Measurements from ENCODE around the gene ALDH8A1. TPM values are rescaled to one million over a fixed set of nuclear protein-coding genes. Genes with fewer than 3 reads are reported as not detected.

The ALDH8A1 gene
- total RNA-seq, 5 donors from 2014 or later (not counting 1 experiment from before 2014, with no cell fraction given), result 1.8 to 3.6 (median 2.1) TPM

DNA sequence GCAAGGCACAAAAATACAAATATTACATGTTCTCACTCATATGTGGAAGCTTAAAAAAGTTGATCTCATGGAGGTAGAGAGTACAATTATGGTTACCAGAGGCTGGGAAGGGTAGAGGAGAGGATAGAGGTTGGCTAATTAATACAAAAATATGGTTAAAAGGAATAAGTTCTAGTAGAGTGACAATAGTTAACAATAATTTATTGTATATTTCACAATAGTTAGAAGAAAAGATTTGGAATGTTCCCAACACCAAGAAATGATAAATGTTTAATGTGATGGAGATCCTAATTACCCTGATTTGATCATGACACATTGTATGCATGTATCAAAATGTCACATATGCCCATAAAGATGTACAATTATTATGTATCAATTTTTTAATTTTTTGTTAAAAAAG, 1.8 kb downstream of the ALDH8A1 start:
- ChIA-PET POLR2A (no interaction called here), CTCF (no interaction called here)
- H3K36me3 Mint-ChIP-seq, result no peaks in the 10 kb centered on the region
- H3K27ac Mint-ChIP-seq, result no peak overlapping the region
- H3K27ac ChIP-seq (ENCODE audit: low read length), result no peak overlapping the region
- no peaks in the 10 kb centered on the region for H3K27me3 ChIP-seq (replicated peaks in 1 of 2; ENCODE audit: control insufficient read depth in 2 of 2, extremely low read depth in 1 of 2, insufficient read depth in 2 of 2, low read length in 1 of 2)
- H3K4me3 Mint-ChIP-seq, result no peak overlapping the region
- no peaks in the 10 kb centered on the region for H3K27me3 Mint-ChIP-seq
- H3K4me1 ChIP-seq (ENCODE audit: control insufficient read depth in 1 of 2, extremely low read depth in 1 of 2, insufficient read depth in 2 of 2, low read length in 2 of 2), result no peaks in the 10 kb centered on the region
- no peaks in the 10 kb centered on the region for H3K36me3 ChIP-seq (ENCODE audit: control insufficient read depth in 2 of 2, extremely low read depth in 1 of 2, insufficient read depth in 1 of 2, low read length in 1 of 2)
- H3K9me3 ChIP-seq, result no peaks in the 10 kb centered on the region
- DNase-seq, result no peak
- no peak overlapping the region for H3K4me3 ChIP-seq (ENCODE audit: control insufficient read depth in 1 of 2, extremely low read depth in 1 of 2, low read length in 1 of 2)
- H3K4me1 Mint-ChIP-seq, result no peaks in the 10 kb centered on the region
- no peak for ATAC-seq (replicated peaks in 1 of 4)
- peaks cover 0 to 3% (median 0%) of the 10 kb centered on the region in 3 donors for H3K9me3 Mint-ChIP-seq

DNA sequence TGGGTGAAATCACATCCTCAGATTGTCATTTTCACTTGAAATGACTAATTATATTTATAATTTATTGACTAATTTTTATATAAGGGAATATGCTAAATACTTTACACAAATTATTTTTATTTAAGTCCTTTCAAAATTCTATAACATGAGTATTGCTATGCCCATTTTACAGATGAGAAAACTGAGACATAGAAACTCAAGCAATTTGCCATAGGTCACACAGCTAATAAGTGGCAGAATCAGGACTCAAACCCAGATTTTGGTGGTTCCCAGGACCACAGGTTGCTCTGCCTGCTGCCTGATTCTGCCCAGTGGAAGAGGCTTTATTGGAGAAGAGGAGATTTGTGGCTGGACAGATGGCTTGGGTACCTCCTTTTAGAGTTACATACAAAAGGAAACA, 4.9 kb downstream of the ALDH8A1 start:
- H3K9me3 ChIP-seq, result no peaks in the 10 kb centered on the region
- peaks cover 0 to 3% (median 0%) of the 10 kb centered on the region in 3 donors for H3K9me3 Mint-ChIP-seq
- ChIA-PET POLR2A (no interaction called here), CTCF (no interaction called here)
- H3K4me1 Mint-ChIP-seq, result no peaks in the 10 kb centered on the region
- DNase-seq, result no peak
- H3K4me1 ChIP-seq (ENCODE audit: control insufficient read depth in 1 of 2, extremely low read depth in 1 of 2, insufficient read depth in 2 of 2, low read length in 2 of 2), result no peaks in the 10 kb centered on the region
- no peak overlapping the region for H3K4me3 ChIP-seq (ENCODE audit: control insufficient read depth in 1 of 2, extremely low read depth in 1 of 2, low read length in 1 of 2)
- no peaks in the 10 kb centered on the region for H3K36me3 ChIP-seq (ENCODE audit: control insufficient read depth in 2 of 2, extremely low read depth in 1 of 2, insufficient read depth in 1 of 2, low read length in 1 of 2)
- no peak for ATAC-seq (replicated peaks in 1 of 4)
- no peak overlapping the region for H3K27ac ChIP-seq (ENCODE audit: low read length)
- no peaks in the 10 kb centered on the region for H3K27me3 Mint-ChIP-seq
- H3K4me3 Mint-ChIP-seq, result no peak overlapping the region
- H3K27me3 ChIP-seq (replicated peaks in 1 of 2; ENCODE audit: control insufficient read depth in 2 of 2, extremely low read depth in 1 of 2, insufficient read depth in 2 of 2, low read length in 1 of 2), result no peaks in the 10 kb centered on the region
- no peak overlapping the region for H3K27ac Mint-ChIP-seq
- no peaks in the 10 kb centered on the region for H3K36me3 Mint-ChIP-seq

DNA sequence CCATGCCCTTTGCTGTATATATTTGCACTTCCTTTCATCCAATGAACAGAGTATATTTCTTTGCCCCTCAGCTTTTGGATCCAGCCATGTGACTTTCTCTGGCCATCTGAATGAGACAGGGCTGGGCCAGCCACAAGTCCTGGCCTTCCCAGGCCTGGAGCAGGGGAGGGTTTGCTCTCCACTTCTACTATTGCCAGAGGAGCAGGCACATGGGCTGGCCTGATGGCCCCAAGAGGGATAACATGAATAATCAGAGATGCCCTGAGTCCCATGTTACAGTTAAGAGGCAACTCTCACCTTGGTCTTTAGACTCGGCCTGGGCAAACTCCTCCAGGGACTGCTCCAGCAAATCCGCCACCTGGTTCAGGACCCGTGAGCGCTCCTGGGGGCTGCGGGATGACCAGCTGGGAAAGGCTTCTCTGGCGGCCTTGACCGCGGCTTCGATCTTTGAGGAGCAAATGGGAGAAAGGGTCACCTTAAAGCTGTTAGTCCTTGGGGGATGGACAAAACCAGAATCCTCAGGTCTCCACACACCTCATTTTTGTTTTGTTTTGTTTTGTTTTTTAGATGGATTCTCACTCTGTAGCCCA, 6.3 kb downstream of the ALDH8A1 start:
- Mint-ChIP-seq H3K36me3 (peaks cover 2% of the 10 kb centered on the region), H3K27ac (no peak overlapping the region), H3K27me3 (no peaks in the 10 kb centered on the region), H3K4me1 (peaks cover 5 to 9% (median 8%) of the 10 kb centered on the region in 3 donors), H3K4me3 (no peak overlapping the region), H3K9me3 (peaks cover 0 to 3% (median 0%) of the 10 kb centered on the region in 3 donors)
- no peak overlapping the region for H3K27ac ChIP-seq (ENCODE audit: low read length)
- ChIA-PET POLR2A (no interaction called here), CTCF (interaction anchor here in 1 of 2 donors (0.6 to 1.0 kb wide), 2 partner anchors 201 to 820 kb away, joined by 3 to 5 read pairs; no protein-coding TSS in a partner anchor)
- no peaks in the 10 kb centered on the region for H3K36me3 ChIP-seq (ENCODE audit: control insufficient read depth in 2 of 2, extremely low read depth in 1 of 2, insufficient read depth in 1 of 2, low read length in 1 of 2)
- H3K27me3 ChIP-seq (replicated peaks in 1 of 2; ENCODE audit: control insufficient read depth in 2 of 2, extremely low read depth in 1 of 2, insufficient read depth in 2 of 2, low read length in 1 of 2), result no peaks in the 10 kb centered on the region
- no peak for ATAC-seq (replicated peaks in 1 of 4)
- no peaks in the 10 kb centered on the region for H3K9me3 ChIP-seq
- peaks cover 6% of the 10 kb centered on the region in 2 experiments for H3K4me1 ChIP-seq (ENCODE audit: control insufficient read depth in 1 of 2, extremely low read depth in 1 of 2, insufficient read depth in 2 of 2, low read length in 2 of 2)
- no peak for DNase-seq
- 80% methylated on average over 1 of the region's 9 CpGs for WGBS (ENCODE audit: insufficient coverage)
- H3K4me3 ChIP-seq (ENCODE audit: control insufficient read depth in 1 of 2, extremely low read depth in 1 of 2, low read length in 1 of 2), result no peak overlapping the region

DNA sequence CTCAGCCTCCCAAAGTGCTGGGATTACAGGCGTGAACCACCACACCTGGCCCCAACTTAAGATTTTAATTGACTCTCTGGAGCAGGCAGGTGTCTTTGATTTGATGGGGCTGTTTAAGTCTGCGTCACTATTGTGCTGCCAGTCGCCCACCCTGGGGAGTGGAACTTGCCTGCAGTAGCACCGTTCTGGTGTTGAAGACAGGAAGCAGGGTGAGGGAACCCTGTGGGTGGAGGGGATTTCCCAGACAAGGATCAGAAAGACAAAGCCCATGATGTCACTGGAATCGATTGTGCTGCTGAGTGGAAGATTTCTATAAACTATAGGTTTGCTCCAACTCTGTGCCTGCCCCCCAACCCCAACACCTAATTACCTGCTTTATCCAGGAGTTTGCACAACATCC, 11.0 kb downstream of the ALDH8A1 start:
- Histone ChIP-seq H3K27ac (ENCODE audit: low read length) (no peak overlapping the region), H3K4me1 (ENCODE audit: control insufficient read depth in 1 of 2, extremely low read depth in 1 of 2, insufficient read depth in 2 of 2, low read length in 2 of 2) (peaks cover 6% of the 10 kb centered on the region in 2 experiments), H3K9me3 (no peaks in the 10 kb centered on the region), H3K4me3 (ENCODE audit: control insufficient read depth in 1 of 2, extremely low read depth in 1 of 2, low read length in 1 of 2) (no peak overlapping the region), H3K36me3 (ENCODE audit: control insufficient read depth in 2 of 2, extremely low read depth in 1 of 2, insufficient read depth in 1 of 2, low read length in 1 of 2) (no peaks in the 10 kb centered on the region), H3K27me3 (replicated peaks in 1 of 2; ENCODE audit: control insufficient read depth in 2 of 2, extremely low read depth in 1 of 2, insufficient read depth in 2 of 2, low read length in 1 of 2) (no peaks in the 10 kb centered on the region)
- DNase-seq (peak in 28 of 35 experiments; percentile 13 to 71 (median 40)), ATAC-seq (replicated peaks in 1 of 4) (peak in 2 of 4 experiments; percentile 41 to 99)
- Mint-ChIP-seq H3K9me3 (no peaks in the 10 kb centered on the region), H3K4me1 (peaks cover 5 to 10% (median 9%) of the 10 kb centered on the region in 3 donors), H3K4me3 (no peak overlapping the region), H3K27me3 (no peaks in the 10 kb centered on the region), H3K36me3 (peaks cover 2% of the 10 kb centered on the region), H3K27ac (no peak overlapping the region)
- POLR2A ChIA-PET, result no interaction called here
- WGBS (ENCODE audit: insufficient coverage), result 0% methylated on average over 2 of the region's 5 CpGs
- CTCF ChIA-PET, result interaction anchor here (0.8 to 5.0 kb wide), 7 partner anchors 20 to 1015 kb away, joined by 3 to 50 read pairs (median 14); no protein-coding TSS in a partner anchor

DNA sequence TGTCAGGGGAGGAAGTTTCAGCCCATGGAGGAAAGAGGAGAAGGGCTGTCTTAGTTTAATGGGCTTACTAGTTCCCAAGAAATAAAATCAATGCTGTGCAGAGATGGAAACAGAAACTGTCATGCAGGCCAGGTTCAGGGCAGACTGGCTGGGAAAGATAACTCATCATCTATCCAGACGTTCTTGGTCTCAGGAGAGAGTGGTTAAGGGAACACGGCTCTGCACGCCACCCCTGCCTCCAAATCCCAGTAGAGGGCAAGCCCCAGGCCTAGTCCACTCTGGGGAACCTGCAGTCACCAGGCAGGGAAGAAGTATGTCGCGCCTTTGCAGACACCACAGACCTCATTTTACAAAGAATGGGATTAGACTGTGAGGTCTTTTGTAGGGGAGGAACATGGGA, 12.5 kb downstream of the ALDH8A1 start:
- Mint-ChIP-seq H3K36me3 (peaks cover 2% of the 10 kb centered on the region), H3K27ac (no peak overlapping the region), H3K27me3 (no peaks in the 10 kb centered on the region), H3K4me3 (no peak overlapping the region), H3K9me3 (no peaks in the 10 kb centered on the region), H3K4me1 (peaks cover 5 to 10% (median 9%) of the 10 kb centered on the region in 3 donors)
- no CpG with 5 or more reads among the region's 5 CpGs for WGBS (ENCODE audit: insufficient coverage)
- Histone ChIP-seq H3K9me3 (no peaks in the 10 kb centered on the region), H3K27ac (ENCODE audit: low read length) (no peak overlapping the region), H3K4me1 (ENCODE audit: control insufficient read depth in 1 of 2, extremely low read depth in 1 of 2, insufficient read depth in 2 of 2, low read length in 2 of 2) (peaks cover 6% of the 10 kb centered on the region in 2 experiments), H3K36me3 (ENCODE audit: control insufficient read depth in 2 of 2, extremely low read depth in 1 of 2, insufficient read depth in 1 of 2, low read length in 1 of 2) (no peaks in the 10 kb centered on the region), H3K27me3 (replicated peaks in 1 of 2; ENCODE audit: control insufficient read depth in 2 of 2, extremely low read depth in 1 of 2, insufficient read depth in 2 of 2, low read length in 1 of 2) (no peaks in the 10 kb centered on the region), H3K4me3 (ENCODE audit: control insufficient read depth in 1 of 2, extremely low read depth in 1 of 2, low read length in 1 of 2) (no peak overlapping the region)
- ATAC-seq (replicated peaks in 1 of 4), result no peak
- CTCF ChIA-PET, result interaction anchor here in 1 of 2 donors (0.6 kb wide), 1 partner anchor 777 kb away, joined by 3 read pairs; no protein-coding TSS in a partner anchor
- no peak for DNase-seq
- POLR2A ChIA-PET, result no interaction called here

DNA sequence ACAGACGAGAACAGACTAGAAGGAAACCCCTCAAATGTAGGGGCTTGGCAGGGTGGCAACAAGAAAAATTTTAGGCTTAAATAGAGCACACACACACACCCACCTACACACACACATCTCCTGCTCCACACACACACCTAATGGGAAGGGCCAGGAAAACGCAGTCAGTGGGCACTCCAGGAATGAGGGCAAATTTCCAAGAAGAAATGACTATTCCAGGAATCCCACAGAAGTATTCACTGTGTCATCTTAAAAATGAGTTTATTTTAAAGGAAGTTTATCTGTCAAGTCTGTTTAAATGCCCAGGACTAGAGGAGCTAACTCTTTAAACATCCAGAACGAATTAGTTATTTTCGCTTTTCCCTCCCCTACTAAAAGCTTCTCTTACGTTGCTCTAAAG, 13.0 kb downstream of the ALDH8A1 start:
- Mint-ChIP-seq H3K9me3 (no peaks in the 10 kb centered on the region), H3K36me3 (peaks cover 7% of the 10 kb centered on the region), H3K4me1 (peaks cover 5 to 10% (median 9%) of the 10 kb centered on the region in 3 donors), H3K27me3 (no peaks in the 10 kb centered on the region), H3K4me3 (no peak overlapping the region), H3K27ac (no peak overlapping the region)
- CTCF ChIA-PET, result interaction anchor here in 1 of 2 donors (1.0 kb wide), 1 partner anchor 115 kb away, joined by 4 read pairs; no protein-coding TSS in a partner anchor
- peaks cover 6% of the 10 kb centered on the region in 2 experiments for H3K4me1 ChIP-seq (ENCODE audit: control insufficient read depth in 1 of 2, extremely low read depth in 1 of 2, insufficient read depth in 2 of 2, low read length in 2 of 2)
- ATAC-seq (replicated peaks in 1 of 4), result no peak
- no peaks in the 10 kb centered on the region for H3K9me3 ChIP-seq
- H3K36me3 ChIP-seq (ENCODE audit: control insufficient read depth in 2 of 2, extremely low read depth in 1 of 2, insufficient read depth in 1 of 2, low read length in 1 of 2), result no peaks in the 10 kb centered on the region
- WGBS (ENCODE audit: insufficient coverage), result no CpG with 5 or more reads among the region's 5 CpGs
- H3K4me3 ChIP-seq (ENCODE audit: control insufficient read depth in 1 of 2, extremely low read depth in 1 of 2, low read length in 1 of 2), result no peak overlapping the region
- H3K27me3 ChIP-seq (replicated peaks in 1 of 2; ENCODE audit: control insufficient read depth in 2 of 2, extremely low read depth in 1 of 2, insufficient read depth in 2 of 2, low read length in 1 of 2), result no peaks in the 10 kb centered on the region
- POLR2A ChIA-PET, result no interaction called here
- DNase-seq, result no peak
- no peak overlapping the region for H3K27ac ChIP-seq (ENCODE audit: low read length)

Measured in T-cell (primary cell).